Skeletal muscle tissue (tissue), 4 donors: ENCODE measurements around the gene ARPIN. TPM values are rescaled to one million over a fixed set of nuclear protein-coding genes. Genes with fewer than 3 reads are reported as not detected.

Experiments
- H3K27ac ChIP-seq: one replicate; pipeline ENCODE4 v1.7.0; 2013; ENCODE audit warnings: mild to moderate bottlenecking, low read depth, low read length, inconsistent platforms
- H3K27me3 ChIP-seq, 3 donors: one replicate each; pipeline ENCODE4 v1.7.0; 2013; ENCODE audit warnings: low read length in 3 of 3; ENCODE audit not compliant: control insufficient read depth in 3 of 3, insufficient read depth in 3 of 3
- H3K36me3 ChIP-seq, 3 donors: one replicate each; pipeline ENCODE4 v1.7.0; 2013; ENCODE audit warnings: low read length in 3 of 3; ENCODE audit not compliant: control insufficient read depth in 3 of 3, insufficient read depth in 3 of 3
- H3K4me1 ChIP-seq, 3 donors: one replicate each; pipeline ENCODE4 v1.7.0; 2013; ENCODE audit warnings: low read length in 3 of 3, mild to moderate bottlenecking in 3 of 3; ENCODE audit not compliant: control insufficient read depth in 3 of 3, insufficient read depth in 3 of 3
- H3K4me3 ChIP-seq, 3 donors: one replicate each; pipeline ENCODE4 v1.7.0; 2013; ENCODE audit warnings: low read length in 3 of 3
- H3K9ac ChIP-seq, 3 donors: one replicate each; pipeline ENCODE4 v1.7.0; 2013; ENCODE audit warnings: low read length in 3 of 3, mild to moderate bottlenecking in 3 of 3, moderate library complexity in 2 of 3, low read depth in 1 of 3
- H3K9me3 ChIP-seq, 3 donors: one replicate each; pipeline ENCODE4 v1.7.0; 2013; ENCODE audit warnings: low read length in 3 of 3; ENCODE audit not compliant: control insufficient read depth in 3 of 3
- total RNA-seq: library from RNA; depleted of rRNA; stranded (reverse); fragments of >200 nt; gene quantifications from one replicate; pipeline ENCODE4 v1.2.3, GENCODE V29; 2014
- donor health status: Osteomylitis.

ARPIN gene
- total RNA-seq, 1 donor from 2014 or later = 13.0 TPM

DNA sequence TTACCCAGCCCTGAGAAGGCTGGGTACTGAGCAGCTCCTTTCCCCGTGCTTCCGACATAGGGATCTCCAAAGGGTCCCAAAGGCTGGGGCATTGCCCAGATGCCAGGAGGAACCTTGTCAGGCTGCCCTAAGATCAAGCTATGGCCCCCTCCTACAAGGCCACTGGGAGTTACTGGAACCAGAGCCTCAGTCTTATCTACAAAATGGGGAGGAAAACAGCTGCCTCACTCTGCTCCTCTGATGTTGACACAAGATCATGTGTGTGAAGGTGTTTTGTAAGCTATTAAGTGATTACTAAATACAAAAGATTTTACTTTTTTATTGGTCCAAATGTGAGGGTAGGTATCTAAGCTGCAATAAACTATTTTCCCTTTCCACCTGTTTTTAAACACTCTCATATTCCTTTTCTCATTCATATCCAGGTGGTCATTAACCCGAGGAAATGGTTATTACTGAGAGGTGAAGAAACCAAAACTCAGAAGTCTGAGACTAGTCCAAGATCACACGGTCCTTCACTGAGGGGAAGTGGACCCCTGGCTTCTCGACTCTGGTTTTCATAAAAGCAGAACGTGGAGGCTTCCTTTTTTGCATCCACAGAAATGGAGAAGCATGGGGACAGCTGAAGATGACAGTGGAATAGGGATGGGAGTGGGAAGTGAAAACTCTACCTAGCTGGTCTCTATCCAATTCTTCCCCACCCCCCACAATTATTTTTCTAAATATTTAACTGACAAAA is 1.7 kb downstream of the ARPIN start:
- no peaks in the 10 kb centered on the region for H3K9me3 ChIP-seq

DNA sequence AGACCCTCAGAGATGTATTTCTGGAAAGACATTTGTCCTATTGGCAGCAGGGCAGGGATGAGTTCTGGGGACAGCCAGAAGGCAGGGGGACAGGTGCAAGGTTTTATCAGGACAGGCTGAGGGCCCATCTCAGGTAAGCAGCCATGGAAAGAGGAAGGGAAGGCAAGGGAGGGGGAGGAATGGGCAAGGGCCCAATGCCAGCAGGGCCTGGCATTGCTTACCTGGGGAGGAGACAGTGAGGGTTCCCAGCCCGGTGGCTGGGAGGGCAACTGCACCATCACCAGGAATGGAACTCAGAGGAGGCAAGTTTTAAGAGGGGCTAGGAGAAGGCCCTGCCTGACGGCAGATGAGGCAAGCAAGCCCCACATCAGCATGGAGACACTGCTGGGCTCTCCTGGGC is 3.1 kb downstream of the ARPIN start:
- no peaks in the 10 kb centered on the region for H3K27me3 ChIP-seq
- H3K4me1 ChIP-seq = peaks cover 5 to 18% (median 11%) of the 10 kb centered on the region in 3 donors
- no peak overlapping the region for H3K27ac ChIP-seq
- H3K9ac ChIP-seq = no peak overlapping the region
- no peak overlapping the region for H3K4me3 ChIP-seq
- peaks cover 15 to 33% (median 26%) of the 10 kb centered on the region in 3 donors for H3K36me3 ChIP-seq
- H3K9me3 ChIP-seq = no peaks in the 10 kb centered on the region

More for the DNA sequence above, 1.7 kb downstream of the ARPIN start:
- no peak overlapping the region for H3K27ac ChIP-seq
- H3K4me1 ChIP-seq = peaks cover 5 to 18% (median 11%) of the 10 kb centered on the region in 3 donors
- no peak overlapping the region for H3K9ac ChIP-seq
- no peaks in the 10 kb centered on the region for H3K27me3 ChIP-seq
- H3K36me3 ChIP-seq = peaks cover 11 to 26% (median 18%) of the 10 kb centered on the region in 3 donors
- no peak overlapping the region for H3K4me3 ChIP-seq

DNA sequence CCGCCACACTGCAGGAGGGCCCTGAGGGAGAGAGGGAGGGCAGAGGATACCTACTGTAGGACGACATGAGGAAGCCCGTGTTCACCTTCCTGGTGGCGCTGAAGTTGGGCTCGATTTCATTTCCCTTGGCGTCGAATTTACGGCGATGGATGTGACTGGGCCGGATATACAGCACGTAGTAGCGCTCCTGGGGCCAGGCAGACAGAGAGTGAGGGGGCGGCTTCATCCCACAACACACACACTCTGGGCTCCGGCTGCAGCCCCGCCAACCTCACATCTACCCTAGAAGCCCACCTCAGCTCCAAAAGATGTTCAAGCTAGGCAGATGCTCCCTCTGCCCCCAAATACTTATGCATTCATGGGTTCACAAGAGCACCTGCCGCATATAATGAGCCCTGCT is 4.5 kb downstream of the ARPIN start:
- peaks cover 3 to 17% (median 9%) of the 10 kb centered on the region in 3 donors for H3K4me1 ChIP-seq
- H3K4me3 ChIP-seq = no peak overlapping the region
- H3K9ac ChIP-seq = no peak overlapping the region
- no peak overlapping the region for H3K27ac ChIP-seq
- no peaks in the 10 kb centered on the region for H3K9me3 ChIP-seq
- no peaks in the 10 kb centered on the region for H3K27me3 ChIP-seq
- H3K36me3 ChIP-seq = peaks cover 28 to 44% (median 37%) of the 10 kb centered on the region in 3 donors

DNA sequence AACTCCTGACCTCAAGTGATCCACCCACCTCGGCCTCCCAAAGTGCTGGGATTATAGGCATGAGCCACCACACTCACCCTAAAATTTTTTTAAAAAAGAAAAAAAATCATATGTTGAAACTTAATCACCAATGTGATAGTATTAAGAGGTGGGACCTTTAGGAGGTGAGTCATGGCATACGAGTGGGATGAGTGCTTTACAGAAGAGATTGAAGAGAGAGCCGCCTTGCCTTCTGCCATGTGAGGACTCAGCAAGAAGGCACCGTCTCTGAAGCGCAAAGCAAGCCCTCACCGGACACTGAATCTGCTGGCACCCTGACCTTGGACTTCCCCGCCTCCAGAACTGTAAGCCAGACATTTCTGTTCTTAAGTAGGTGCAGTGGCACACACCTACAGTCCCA is 5.5 kb downstream of the ARPIN start:
- H3K27ac ChIP-seq = no peak overlapping the region
- no peak overlapping the region for H3K9ac ChIP-seq
- H3K36me3 ChIP-seq = peaks cover 35 to 51% (median 44%) of the 10 kb centered on the region in 3 donors
- no peak overlapping the region for H3K4me3 ChIP-seq
- no peaks in the 10 kb centered on the region for H3K9me3 ChIP-seq
- H3K4me1 ChIP-seq = peaks cover 0 to 10% (median 5%) of the 10 kb centered on the region in 3 donors
- H3K27me3 ChIP-seq = no peaks in the 10 kb centered on the region

DNA sequence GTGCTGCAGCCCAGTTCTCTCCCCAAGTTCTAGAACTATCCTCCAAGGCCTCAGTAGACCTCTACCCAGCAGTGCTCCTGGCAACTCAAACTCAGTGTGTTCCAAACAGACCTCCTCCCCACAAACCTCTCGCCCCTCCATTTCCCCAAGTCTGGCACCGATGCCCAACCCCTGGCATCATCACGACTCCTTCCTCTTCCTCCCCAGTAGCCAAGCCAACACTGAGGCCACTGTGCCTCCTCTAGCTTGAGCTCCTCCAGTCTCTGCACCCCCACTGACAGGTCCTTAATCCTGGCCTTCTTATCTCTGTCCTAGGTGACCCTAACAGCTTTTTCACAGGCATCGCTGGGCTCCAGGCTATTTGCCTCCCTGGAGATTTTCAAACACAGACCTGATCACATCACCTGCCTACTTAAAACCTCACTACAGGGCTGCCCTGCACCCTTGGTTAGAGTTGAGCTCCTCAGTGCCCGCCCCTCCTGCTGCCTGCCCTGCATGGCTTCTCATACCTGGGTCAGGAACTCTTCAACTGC is 6.8 kb downstream of the ARPIN start:
- no peak overlapping the region for H3K27ac ChIP-seq
- no peak overlapping the region for H3K9ac ChIP-seq
- no peaks in the 10 kb centered on the region for H3K4me1 ChIP-seq
- peaks cover 43 to 61% (median 52%) of the 10 kb centered on the region in 3 donors for H3K36me3 ChIP-seq
- no peak overlapping the region for H3K4me3 ChIP-seq
- H3K27me3 ChIP-seq = no peaks in the 10 kb centered on the region
- no peaks in the 10 kb centered on the region for H3K9me3 ChIP-seq

DNA sequence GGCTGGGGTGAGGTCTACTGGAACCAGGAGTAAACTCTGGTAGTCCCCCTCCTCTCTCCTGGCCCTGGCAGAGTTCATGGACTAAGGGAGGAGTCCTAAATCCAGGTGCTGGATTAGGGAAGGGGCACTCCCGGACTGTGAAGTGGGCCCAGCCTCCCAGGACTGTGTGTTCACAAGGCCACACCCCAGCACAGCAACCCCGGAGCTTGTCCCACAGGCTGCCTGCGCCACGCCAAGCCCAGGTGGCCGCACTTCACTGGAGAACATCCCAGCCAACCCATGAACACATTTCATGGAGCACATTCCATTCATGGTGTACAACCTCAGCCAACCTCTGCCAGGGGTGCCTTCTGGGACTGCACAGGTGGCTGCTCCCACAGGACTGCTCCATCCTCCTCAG is 8.2 kb downstream of the ARPIN start:
- Histone ChIP-seq H3K4me3 (no peak overlapping the region), H3K4me1 (no peaks in the 10 kb centered on the region), H3K9me3 (no peaks in the 10 kb centered on the region), H3K36me3 (peaks cover 35 to 61% (median 44%) of the 10 kb centered on the region in 3 donors), H3K27me3 (no peaks in the 10 kb centered on the region), H3K9ac (no peak overlapping the region), H3K27ac (no peak overlapping the region)

DNA sequence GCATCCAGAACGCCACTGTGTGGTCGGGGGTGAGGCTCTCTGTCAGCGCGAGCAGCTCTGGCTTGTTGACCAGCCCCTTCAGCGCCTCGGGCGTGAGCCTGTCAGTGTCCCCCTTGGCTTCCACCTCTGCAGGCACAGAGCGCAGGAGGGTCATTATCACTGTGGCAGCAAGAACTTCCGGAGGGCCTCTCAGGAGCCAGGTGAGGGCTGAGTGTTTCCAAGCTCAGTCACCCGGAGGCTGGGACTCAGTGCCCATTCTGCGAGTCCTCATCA is 9.0 kb downstream of the ARPIN start:
- no peak overlapping the region for H3K9ac ChIP-seq
- no peaks in the 10 kb centered on the region for H3K9me3 ChIP-seq
- no peaks in the 10 kb centered on the region for H3K27me3 ChIP-seq
- no peak overlapping the region for H3K27ac ChIP-seq
- H3K4me3 ChIP-seq = no peak overlapping the region
- H3K4me1 ChIP-seq = no peaks in the 10 kb centered on the region
- peaks cover 35 to 56% (median 42%) of the 10 kb centered on the region in 3 donors for H3K36me3 ChIP-seq

DNA sequence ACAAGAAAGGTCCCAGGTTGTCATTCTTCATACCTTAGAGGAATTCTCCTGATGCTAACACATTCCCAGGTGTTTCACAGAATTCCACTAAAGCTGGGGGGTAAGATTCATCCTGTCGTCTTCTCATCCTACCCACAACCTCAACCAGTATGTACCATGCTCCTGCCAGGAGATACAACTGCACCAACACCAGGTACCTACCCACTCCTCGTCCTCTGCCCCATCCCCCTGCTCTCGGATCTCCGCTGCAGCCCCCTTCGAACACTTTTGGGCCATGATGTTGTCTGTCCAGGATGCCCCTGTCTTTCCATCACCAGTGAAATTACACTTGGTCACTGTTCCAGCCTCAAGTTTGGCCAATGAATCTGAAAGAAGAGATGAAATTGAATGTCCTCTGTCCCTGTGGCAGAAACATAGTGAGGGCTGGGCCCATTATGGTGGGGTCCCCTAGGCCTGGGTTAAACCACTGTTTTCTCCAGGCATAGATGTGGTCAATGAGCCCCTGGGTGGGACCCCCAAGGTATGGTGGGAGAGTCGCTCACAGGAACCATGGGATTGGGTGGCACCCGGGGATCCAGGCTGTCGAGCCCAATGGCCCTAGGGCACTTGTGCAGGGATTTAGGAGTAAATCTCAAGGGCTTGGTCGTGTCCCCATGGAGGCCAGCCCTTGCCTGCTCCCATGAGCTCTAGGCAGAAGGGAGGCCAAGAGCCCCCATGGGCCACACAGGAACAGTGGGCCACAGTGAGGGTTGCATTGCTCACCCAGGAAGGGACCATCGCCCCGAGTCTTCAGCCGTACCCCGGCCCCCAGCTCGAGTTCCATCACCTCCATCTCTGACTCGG is 9.5 kb downstream of the ARPIN start:
- peaks cover 35 to 55% (median 40%) of the 10 kb centered on the region in 3 donors for H3K36me3 ChIP-seq
- no peaks in the 10 kb centered on the region for H3K9me3 ChIP-seq
- no peaks in the 10 kb centered on the region for H3K4me1 ChIP-seq
- H3K9ac ChIP-seq = no peak overlapping the region
- H3K4me3 ChIP-seq = no peak overlapping the region
- no peaks in the 10 kb centered on the region for H3K27me3 ChIP-seq
- no peak overlapping the region for H3K27ac ChIP-seq

DNA sequence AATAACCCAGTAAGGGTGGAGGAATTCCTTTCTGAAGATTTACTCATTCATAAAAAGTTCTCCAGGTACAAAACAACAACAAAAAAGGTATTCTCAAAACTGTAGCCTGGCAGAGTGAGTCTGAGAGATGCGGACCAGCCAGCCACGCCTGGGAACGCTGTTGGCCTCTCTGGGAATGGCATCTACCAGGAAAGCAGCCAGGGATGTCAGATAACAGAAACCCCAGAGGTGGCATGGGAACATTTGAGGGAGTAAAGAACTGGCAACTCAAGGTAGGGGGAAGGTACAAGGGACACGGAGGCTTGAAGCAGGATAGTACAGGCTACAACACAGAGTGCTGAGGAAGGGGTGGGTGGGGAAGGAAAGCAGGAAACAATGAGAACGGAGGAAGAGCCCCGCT is 11.9 kb downstream of the ARPIN start:
- peaks cover 30 to 39% (median 32%) of the 10 kb centered on the region in 3 donors for H3K36me3 ChIP-seq
- H3K9ac ChIP-seq = no peak overlapping the region
- H3K9me3 ChIP-seq = no peaks in the 10 kb centered on the region
- H3K27me3 ChIP-seq = no peaks in the 10 kb centered on the region
- H3K4me3 ChIP-seq = no peak overlapping the region
- no peaks in the 10 kb centered on the region for H3K4me1 ChIP-seq
- H3K27ac ChIP-seq = no peak overlapping the region
